DMS153 treated with DMSO at 0.1 percent for 48 hours (cell line): ENCODE results near the gene AIMP1.
A peak's percentile ranks its signal among the peaks of the same experiment; 100 is the strongest.

Source experiments
- DNase-seq: peaks from one replicate; lab custom pipeline; 2025; ENCODE audit not compliant: unreplicated experiment; lab: John Stamatoyannopoulos, UW

AIMP1 gene

DNA sequence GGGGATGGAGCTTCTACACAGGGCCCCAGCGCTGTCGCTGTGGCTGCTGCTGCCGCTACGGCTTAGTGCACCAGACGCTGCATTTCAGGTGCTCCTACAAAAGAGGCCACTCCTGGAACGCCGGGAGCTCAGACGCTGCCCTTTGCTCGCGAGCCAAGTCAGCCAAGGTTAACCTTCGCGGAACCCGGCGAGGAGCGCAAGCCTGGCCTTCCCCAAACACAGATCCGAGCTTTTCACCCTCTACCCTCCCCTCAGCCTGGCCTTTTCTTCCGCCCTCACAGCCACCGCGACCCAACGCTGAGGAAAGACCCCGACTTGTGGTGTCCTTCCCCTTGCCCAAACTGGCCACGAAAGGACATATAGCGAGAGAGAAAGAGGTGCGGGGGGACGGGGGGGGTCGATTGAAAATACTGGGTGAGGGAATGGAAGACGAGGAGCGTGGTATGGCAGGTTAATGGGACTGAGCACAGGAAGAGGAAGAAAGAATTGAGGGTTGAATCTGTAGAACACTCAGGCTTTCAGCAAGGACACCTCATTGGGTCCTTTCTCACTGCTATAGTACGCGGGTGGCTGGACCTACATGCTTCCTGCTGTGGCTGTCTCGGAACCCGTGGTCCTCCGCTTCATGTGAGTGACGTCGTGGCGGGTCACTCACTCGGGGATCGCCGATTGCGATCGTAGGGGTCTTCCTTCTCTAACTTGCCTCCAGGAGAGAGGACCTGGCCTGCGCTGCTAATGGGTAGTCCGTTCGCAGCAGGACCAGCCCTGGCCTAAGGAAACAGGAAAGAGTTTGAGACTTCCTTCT, at the start of gene AIMP1, which contains the start of gene TBCK:
TSS of gene AIMP1 (plus strand) at position 583 of the 805 bp plus-strand sequence. CDS start 8,460 bp downstream, outside the sequence.
TSS of gene TBCK (minus strand) at position 242 of the 805 bp plus-strand sequence. CDS start 7,249 bp downstream, outside the sequence.
- peak; percentile 90 for DNase-seq

DNA sequence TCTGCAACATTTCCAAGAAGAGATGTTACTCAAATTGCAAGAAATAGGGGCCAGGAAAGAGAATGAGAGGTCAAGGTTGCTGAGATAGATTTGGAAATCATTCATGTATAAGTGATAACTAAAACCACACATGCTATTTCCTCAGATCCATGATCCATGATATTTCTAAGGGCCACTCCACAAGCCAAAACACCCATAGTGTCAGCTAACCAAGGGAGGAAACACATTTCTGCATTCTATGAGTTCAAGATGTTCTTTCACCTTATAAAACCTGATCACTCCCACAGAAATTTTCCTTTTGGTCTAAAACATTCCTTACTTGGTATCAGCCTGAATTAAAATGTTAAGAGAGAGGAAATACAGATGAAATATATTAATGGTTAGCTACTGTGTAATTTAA, 47.6 kb upstream of the AIMP1 start:
- DNase-seq = no peak

DNA sequence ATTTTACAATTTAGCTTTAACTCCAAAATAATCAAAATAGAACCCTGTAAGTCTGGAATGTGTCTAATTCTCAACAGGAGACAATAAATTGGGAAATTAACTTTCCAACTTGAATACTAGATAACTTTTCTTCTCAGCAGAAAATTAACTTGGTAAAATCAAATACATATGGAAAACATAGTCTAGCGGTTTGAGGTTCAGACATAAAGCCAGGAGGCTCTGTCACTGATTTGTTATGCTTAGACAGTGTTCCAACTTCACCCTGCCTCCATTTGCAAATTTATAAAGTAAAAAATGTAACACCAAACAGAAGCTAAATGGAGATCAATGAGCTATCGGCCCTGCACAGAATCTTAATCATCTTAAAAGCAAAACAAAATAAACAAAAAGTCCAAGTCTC, 46.6 kb upstream of the AIMP1 start:
- no peak for DNase-seq

DNA sequence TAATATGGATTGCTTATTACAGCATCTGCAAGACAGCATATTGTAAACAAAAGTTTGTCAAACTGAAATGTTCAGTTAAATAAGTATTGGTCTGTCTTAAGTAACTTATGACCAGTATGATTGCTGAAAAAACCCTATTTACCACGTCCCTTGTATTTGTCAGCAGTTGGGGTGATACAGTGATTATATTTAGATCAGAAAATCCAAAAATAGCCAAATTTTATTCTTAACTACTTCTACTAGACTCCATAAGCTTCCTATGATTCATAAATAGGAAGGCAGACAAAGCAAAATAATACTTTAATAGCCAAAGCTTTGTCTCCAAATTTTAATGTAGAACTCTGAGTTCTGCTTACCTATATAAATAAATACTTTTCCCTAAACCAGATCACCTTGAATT, 45.6 kb upstream of the AIMP1 start:
- no peak for DNase-seq

DNA sequence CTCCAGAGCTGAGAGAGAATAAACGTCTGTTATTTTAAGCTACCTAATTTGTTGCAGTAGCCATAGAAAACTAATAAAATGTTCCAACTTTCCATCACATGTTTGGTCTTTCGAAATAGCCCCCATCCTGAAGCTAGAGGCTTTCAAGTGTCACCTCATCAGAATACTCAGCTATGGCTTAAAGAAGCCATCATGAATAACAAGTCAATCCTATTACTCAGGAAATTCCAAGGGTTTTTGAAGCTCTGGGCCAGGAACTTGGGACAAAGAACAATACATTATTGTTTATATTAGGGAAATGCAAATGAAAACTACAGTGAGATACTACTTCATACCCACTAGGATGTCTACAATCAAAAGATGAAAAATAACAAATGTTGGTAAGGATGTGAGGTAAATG, 42.5 kb upstream of the AIMP1 start:
- no peak for DNase-seq

DNA sequence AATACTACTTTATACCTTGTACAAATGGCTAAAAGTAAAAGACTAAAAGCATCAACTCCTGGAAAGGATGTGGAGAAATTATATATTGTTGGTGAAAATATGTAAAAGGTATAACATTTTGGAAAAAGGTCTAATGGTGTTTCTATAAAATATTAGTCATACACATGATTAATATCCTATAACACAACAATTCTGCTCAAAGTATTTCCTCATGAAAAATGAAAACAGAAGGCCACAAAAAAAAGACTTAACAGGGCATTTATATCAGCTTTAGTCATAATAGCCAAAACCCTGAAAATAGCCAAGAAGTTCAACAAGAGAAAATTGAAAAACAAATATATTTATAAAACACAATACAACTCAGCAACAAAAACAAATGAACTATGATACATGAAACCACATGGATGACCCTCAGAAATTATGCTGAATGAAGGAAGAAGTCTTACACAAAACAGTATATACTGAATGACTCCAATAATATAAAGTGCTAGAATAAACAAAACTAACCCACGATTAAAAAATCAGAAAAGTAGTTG, 39.1 kb upstream of the AIMP1 start:
- no peak for DNase-seq

DNA sequence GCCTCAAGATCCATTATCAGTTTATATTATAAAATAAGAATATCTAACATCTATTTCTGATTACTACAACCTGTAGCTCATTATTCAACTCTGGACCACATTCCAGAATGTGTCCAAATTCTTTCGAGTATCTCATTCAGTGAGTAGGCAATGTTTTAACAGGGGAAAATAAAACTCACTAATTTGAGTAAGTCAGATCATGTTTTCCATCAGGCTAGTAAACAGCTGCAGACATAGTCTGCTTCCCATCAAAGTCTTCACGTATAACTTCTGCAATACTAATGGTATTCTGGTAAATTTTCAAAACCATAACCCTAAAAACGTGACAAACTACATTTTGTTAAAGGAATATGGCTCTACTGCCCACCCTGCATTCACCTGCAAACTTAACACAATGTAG, 32.1 kb upstream of the AIMP1 start:
- DNase-seq = no peak

DNA sequence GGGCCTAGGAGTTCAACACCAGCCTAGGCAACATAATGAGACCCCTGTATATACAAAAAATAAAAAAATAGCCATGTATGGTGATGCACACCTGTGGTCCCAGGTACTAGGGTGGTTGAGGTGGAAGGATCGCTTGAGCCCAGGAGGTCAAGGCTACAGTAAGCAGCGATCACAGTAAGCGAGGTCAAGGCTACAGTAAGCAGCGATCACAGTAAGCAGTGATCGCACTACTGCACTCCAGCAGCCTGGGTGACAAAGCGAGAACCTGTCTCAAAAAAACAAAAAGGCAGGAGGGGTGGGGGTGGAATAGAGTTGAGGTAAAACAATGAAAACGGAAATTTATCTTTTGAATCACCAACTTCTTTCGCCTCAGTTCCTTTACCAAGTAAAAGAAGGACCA, 29.7 kb upstream of the AIMP1 start:
- DNase-seq = no peak

DNA sequence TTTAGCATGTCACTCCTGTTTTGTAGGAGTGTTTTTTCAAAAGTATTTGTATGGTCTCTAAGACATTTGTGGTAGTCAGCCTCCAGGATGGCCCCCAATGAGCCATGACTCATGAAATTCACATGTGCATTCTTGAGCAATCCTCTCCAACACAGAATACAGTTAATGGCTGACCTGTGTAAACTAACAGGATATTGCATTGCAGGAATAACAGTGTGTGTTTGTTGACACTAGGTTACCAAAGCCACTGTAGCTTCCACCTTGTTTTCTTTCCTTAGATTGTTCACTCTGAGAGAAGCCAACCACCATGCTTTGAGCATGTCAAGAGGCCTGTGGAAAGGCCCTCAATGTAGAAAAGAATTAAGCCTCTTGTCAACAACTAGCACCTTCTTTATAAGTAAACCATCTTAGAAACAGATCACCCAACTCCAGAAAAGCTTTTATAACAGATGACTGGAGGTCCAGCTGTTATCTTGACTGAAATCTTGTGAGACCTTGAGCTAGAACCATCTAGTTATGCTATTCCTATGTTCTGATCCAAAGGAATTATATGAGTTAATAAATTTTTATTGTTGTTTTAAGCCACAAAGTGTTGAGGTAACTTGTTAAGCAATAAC, 28.9 kb upstream of the AIMP1 start:
- no peak for DNase-seq

DNA sequence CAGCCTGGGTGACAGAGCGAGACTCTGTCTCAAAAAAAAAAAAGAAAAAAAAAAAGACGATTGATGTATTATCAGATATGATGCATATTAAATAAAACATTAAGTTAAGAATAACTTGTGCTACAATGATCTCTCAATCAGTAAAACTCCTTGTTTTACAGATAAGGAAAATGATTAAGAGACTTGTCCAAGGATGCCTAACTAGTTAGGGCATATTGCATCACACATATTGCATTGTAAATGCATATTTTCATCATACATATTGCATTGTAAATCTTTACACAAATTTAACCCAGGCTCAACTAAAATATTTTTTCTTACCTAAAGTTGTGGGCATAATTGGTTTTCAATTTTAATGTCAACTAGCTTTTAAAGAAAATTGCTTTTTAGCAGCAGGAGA, 26.6 kb upstream of the AIMP1 start:
- no peak for DNase-seq

DNA sequence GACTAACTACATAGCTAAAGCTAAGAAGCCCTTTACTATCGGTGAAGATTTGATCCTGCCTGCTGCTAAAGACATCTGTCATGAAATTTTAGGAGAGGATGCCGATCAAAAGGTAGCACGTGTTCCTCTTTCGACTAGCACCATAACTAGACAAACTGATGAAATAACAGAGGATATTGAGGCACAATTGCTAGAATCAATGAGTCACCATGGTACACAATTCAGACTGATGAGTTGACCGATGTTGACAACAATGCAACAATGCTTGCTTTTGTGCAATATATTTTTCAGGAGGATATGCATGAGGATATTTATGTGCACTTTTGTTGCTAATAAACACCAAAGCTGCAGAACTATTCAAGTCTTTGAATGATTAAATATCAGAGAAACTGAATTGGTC, 24.7 kb upstream of the AIMP1 start:
- no peak for DNase-seq

DNA sequence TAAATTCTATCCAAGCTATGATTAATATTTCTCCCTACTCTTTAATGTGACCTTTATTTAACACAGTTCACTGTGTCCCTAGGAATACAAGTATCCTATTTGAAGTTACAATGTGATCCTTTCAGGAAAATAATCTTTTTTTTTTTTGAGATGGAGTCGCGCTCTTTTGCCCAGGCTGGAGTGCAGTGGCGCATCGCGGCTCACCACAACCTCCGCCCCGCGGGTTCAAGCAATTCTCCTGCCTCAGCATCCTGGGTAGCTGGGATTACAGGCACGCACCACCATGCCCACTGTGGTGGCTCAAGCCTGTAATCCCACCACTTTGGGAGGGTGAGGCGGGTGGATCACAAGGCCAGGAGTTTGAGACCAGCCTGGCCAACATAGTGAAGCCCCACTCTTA, 22.3 kb upstream of the AIMP1 start:
- DNase-seq = no peak

DNA sequence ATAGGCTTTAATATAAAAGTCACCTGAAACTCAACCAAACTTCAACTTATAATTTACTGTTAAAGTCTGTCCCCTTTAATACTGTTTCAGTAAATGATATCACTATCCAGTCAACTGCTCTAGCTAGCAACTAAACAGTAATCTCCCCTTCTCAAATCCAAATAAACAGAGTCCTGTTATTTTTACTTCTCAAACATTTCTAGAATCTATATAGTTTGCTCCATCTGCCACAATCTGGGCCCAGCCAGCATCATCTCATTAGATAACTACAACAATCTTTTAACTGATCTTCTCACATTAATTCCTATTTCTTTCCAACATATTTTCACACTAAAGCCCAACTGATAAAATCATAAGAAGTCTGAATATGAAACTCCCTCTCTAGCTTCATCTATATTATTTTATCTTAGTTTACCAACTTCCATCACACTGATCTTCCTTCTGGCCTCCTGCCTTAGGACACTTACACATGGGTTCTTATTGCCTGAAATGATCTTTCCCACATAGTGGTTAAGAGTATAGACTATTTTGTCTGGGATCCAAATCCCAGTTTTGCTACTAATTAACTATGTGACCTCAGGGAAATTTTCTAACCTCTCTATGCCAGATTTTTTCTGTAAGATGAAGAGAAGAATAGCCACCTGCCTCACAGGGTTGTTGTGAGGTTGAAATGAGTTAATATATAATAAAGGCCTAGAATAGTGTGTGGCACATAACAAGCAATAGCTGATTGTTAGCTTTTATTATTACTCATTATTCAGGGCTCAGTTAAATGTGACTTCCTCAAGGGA, 18.9 kb upstream of the AIMP1 start:
- no peak for DNase-seq

DNA sequence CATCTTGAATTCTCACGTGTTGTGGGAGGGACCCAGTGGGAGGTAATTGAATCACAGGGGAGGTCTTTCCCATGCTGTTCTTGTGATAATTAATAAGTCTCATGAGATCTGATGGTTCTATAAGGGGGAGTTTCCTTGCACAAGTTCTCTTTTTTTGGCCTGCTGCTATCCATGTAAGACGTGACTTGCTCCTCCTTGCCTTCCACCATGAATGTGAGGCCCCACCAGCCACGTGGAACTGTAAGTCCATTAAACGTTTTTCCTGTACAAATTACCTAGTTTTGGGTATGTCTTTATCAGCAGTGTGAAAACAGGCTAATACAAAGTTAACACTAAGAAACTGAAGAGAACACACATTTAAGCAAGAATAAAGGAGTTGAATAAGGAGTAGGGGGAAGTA, 16.4 kb upstream of the AIMP1 start:
- DNase-seq = no peak

DNA sequence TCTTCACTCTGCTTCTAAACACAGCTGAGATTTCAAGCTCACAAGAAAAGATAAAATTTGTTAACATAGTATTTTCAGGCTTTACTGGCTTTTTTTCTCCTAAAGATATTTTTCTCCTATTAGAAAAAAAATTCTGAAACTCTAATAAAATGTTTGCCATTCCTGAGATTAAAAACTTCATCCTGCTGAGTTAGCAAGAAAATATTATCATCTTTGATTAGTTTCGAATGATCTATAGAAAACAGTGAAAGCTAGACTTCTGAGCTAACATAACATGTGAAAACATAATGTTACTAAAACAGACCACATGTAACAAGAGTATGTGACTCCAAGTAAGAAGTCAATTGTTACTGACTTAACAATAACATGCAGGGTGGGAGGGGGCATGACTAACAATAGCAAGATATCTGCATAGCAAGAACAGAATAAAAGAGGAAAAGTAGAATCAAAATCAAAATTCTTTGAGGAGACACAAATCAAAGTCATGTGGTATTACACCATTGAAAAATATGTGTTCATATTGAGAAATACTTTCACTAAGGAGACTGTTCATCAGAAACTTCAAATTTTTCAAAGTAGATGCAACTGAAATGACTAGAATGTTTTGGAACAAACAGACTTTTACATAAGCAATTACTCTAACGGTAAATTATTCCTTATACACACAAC, 14.8 kb upstream of the AIMP1 start:
- no peak for DNase-seq

DNA sequence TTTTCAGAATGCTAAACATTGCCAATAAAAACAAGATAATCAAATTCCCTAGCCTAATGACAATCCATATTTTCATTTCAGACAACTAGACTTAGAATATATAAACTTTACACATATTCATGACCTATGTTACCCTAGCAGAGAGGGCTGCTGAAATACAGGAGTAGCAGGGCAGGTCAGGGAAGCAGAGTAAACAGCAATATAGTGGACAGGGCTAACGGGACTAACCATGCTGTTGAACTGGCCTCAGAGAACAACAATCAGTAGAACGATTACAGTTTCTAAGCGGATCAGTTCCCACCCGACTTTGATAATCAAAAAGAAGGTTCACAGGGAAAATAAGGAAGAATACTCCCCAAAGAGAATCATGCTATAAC, 14.3 kb upstream of the AIMP1 start:
- DNase-seq = no peak

DNA sequence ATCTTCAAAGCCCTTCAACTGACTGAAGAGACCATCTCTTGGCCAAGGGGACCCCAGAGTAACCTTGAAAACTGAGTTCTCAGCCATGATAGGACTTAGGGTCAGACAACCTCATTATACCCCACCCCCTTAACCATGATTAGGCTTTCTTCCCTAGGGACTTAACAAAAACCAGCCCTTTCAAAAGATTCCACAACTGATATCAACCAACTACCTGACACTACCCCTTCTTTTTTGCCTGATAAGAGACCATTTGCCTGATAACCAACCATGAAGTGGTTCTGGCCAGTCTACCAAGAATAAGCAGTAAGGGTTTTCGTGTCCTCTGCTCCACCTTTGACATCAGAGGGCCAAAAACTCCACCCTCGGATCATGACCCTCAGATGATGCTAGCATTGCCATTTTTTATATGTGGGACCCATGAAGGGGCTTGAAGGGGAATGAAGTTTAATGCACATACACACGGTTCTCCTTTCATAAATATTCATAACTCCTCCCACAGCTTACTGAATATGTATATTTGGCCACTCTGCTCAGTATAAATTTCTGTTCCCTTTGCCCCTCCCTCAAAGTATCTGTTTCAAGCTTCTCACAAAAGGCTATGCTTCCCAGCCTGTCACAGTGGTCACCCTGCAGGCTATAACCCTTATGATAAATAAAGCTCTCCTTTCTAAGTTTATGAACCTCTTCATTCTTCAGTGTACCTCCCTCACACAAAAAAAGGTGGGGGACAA, 12.6 kb upstream of the AIMP1 start:
- no peak for DNase-seq

DNA sequence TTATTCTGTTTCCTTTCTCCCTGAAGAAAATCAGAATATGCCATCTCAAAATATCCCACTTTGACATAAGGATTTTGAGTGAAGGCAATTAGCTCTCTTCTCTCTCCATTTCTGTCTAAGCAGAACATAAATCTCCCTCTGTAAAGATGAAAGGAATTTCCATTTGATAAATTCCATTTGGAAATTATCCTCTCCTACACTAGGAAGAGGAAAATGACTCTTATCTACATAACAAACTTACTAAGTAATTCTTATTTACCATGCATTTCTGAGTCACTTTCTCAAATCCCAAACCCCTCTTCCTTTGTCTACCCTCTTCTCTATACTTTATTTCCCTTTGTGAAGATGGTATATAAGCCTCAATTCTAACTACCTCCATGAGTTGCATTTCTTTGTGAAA, 11.7 kb upstream of the AIMP1 start:
- no peak for DNase-seq

DNA sequence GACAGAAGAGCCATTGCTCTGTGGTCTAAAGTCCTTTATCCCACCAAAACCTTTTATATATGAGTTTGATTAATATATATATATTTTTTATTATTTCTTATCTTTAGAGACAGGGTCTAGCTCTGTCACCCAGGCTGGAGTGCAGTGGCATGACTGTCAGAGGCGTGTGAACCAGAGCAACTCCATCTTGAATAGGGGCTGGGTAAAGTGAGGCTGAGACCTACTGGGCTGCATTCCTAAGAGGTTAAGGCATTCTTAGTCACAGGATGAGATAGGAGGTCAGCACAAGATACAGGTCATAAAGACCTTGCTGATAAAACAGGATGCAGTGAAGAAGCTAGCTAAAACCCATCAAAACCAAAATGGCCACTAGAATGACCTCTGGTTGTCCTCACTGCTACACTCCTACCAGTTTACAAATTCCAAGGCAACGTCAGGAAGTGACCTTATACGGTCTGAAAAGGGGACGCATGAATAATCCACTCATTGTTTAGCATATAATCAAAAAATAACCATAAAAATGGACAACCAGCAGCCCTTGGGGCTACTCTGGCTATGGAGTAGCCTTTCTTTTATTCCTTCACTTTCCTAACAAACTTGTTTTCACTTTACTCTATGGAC, 10.8 kb upstream of the AIMP1 start:
- no peak for DNase-seq

DNA sequence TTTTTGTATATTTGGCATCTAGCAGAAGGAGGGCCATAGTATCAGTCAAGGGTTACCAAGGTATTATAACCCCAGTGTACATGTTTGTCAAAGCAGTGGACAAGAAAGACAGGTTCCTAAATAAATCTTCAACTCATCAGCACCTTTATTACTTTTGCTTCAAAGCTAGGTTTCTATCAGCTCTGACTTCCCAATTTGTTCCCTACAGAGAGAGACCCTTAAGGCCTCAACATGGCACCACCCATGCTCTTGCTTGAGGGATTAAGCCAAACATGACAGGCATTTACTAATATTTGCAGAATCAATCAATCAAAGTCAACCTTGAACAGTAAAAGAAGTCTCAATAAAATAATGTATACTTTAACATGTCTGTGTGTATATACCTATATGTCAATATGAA, 9.8 kb upstream of the AIMP1 start:
- DNase-seq = no peak
